CMK (cell line): ENCODE results near the gene ZNF716.
"Not testable (repeated sequence)": the region's sequence is repeated elsewhere in the genome, so short reads cannot be mapped to it uniquely, and the experiment has no call there.

Experiments used
- DNase-seq: peaks from one replicate; pipeline ENCODE4 v3.0.0-alpha.2; 2010; ENCODE audit warnings: low read depth

Gene ZNF716

DNA sequence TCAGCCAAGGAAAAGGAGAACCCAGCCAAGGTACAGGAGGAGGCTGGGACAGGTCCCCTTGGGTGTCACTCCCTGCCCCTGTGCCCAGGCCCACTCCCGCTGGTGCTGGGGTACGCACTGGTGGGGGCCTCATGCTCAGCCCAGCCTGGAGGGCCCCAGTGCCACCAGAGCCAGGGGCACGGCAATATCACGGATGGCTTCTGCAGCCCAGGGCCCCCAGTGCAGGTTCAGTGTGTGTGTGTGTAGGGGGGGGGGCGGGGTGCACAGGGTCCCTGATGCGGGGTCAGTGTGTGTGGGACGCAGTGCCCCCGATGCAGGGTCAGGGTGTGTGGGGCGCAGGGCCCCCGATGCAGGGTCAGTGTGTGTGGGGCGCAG is 23.4 kb upstream of the ZNF716 start:
- DNase-seq: no peak

DNA sequence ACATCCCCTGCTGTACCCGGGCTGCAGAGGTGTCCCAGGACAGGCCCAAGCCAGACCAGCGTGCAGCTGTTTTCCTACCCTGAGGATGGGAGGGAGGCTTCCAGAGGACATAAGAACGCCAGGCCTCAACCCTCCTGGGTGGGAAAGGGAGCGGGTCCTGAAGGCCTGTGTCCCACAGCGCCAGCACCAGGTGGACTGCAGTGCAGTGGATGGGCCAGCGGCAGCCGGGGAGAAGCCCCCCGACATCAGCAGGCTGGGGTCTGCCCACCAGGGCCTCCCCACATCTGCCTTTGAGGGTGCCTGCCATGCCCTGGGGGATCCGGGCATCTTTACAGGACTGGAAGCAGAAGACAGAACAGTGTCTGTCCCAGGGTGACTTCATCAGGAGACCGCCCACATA is 22.8 kb upstream of the ZNF716 start:
- DNase-seq: no peak

DNA sequence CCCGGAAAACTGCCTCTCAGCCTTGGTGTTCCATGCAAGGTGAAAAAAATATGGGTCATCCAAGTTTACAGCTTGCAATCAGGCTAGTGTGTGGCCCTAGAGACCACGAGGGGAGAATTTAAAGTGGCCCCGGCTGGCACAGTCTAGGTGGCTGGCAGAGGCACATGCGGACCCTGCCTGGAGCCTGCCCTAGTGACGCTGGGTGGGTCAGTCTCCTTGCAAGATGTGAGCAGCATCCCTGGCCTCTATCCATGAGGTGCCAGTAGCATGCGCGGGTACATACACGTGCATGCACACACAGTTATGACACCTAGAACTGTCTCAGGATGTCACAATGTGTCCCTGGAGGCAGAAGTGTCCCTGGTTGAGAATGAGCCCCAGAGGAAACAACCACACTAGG is 22.4 kb upstream of the ZNF716 start:
- no peak for DNase-seq

DNA sequence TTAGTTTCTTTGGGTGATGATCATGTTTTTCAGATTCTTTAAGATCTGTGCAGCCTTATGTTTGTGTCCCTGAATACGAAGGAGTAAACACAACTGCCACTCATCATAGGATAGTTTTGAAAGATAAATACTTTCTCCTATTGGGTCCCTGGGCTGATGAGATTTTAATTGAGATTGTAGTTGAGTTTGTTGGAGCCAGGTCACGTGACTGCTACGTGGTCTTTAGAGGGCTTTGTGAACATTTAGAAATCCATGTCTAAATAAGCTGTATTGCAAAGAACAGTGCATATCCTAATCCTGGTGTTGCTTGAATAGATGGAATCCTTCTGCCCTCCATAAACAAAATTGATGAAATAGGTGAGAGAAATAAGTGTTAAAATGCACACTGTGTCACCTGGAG is 17.4 kb upstream of the ZNF716 start:
- DNase-seq: no peak

DNA sequence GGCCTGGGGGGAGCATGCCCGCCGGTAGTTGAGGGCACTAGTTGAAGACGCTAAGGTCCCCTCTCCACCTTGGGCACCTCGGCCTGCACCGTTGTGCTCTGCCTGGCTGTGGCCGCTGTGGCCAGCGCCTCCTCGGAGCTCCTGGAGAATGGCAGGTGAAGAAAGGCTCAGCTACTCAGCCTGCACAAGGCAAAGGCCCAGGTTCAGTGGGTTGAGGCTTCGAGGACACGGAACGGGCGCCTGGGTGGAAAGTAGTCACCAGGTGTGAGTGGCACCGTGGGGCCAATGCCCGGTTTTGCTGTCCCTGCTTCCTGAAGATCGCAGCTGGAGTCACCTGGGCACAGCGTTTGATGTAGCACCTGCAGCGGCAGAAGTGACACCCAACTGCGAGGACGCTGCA is 12.4 kb upstream of the ZNF716 start:
- DNase-seq: no peak

DNA sequence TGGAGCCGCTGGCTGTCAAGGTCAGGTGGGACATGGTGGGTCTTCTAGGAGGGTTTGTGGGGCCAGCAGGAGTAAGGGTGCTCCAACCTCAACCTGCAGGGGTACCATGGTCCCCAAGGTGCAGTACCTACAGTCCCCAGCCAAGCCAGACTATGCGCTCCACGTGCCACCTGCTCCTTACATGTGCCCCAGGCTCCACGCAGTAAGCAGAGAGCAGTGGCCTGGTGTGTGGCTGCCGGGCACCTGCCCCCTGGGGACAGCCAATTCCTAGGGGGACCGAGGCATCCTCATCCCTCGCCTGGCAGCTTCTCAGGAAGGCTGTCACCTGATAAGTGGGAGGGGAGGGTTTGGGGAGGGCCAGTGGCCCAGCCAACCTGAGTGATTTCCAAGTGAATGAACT is 11.7 kb upstream of the ZNF716 start:
- no peak for DNase-seq

DNA sequence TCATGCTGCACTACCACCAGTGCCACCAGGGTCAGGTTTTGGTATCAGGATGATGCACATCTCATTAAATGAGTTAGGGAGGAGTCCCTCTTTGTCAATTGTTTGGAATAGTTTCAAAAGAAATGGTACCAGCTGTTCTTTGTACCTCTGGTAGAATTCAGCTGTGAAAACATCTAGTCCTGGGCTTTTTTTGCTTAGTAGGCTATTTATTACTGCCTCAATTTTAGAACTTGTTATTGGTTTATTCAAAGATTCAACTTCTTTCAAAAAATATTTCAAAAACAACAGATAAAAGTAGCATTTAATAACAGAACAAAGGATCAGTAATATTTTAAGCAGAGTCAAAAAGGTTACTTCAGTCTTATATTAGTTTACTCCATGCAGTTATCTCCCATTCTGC is 6.4 kb upstream of the ZNF716 start:
- DNase-seq: no peak

DNA sequence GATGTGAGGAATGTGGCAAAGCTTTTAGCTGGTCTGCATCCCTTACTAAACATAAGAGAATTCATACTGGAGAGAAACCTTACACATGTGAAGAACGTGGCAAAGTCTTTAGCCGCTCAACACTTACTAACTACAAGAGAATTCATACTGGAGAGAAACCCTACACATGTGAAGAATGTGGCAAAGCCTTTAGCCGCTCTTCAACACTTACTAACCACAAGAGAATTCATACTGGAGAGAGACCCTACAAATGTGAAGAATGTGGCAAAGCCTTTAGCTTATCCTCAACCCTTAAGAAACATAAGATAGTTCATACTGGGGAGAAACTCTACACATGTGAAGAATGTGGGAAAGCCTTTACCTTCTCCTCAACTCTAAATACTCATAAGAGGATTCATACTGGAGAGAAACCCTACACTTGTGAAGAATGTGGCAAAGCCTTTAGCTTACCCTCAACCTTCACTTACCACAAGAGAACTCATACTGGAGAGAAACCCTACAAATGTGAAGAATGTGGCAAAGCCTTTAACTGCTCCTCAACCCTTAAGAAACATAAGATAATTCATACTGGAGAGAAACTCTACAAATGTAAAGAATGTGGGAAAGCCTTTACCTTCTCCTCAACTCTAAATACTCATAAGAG is 19.3 kb downstream of the ZNF716 start:
- not testable (repeated sequence) for DNase-seq

DNA sequence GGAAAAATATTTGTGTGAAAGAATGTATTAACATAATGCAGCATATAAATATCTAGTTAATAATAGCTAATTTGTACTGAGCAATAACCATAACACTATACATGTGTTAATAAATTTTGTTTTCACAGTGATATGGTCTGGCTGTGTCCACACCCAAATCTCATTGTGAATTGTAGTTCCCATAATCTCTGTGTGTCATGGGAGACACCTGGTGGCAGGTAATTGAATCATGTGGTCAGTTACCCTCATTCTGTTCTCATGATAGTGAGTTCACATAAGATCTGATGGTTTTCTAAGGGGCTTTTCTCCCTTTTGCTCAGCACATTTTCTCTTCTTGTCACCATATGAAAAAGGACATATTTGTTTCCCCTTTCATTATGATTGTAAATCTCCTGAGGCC is 30.3 kb downstream of the ZNF716 start:
- not testable (repeated sequence) for DNase-seq

DNA sequence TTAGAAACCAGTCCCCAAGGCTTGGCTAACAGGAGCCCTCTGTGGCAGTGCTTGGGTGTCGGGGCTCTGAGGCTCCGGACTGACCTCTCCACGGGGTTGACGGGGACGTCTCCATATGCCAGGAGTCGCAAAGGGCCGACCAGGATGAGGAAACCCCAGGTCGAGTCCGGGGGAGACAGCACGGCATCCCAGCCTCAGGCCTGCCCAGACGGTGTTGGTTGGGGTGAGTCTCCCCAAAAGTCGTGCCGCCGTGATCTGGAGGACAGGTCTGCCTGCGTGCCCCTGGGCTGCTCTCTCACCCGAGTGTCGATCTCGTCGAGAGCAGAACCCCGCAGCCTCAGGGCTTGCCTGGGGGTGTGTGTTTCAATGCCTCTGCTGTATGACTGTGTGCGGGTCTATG is 35.0 kb downstream of the ZNF716 start:
- DNase-seq: not testable (repeated sequence)

DNA sequence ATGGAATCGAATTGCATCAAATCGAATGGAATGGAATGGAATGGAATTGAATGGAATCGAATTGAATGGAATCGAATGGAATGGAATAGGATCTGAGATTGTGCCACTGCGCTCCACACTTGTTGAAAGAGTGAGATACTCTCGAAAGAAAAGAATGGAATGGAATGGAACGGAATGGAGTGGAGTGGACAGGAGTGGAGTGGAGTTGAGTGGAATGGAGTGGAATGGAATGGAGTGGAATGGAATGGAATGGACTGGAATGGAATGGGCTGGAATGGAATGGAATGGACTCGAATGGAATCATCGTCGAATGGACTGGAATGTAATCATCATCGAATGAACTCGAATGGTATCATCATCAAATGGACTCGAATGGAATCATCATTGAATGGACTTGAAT is 38.0 kb downstream of the ZNF716 start:
- DNase-seq: no peak

DNA sequence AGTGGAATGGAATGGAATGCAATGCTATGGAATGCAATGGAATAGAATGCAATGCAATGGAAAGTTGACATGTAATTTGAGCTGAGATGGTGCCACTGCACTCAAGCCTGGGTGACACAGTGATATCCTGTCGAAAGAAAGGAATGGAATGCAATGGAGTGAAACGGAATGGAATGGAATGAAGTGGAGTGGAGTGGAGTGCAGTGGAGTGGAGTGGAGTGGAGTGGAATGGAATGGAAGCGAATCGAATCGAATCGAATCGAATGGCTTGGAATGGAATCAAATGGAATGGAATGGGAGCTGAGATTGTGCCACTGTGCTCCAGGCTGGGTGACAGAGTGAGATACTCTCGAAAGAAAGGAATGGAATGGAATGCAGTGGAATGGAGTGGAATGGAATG is 45.1 kb downstream of the ZNF716 start:
- not testable (repeated sequence) for DNase-seq

DNA sequence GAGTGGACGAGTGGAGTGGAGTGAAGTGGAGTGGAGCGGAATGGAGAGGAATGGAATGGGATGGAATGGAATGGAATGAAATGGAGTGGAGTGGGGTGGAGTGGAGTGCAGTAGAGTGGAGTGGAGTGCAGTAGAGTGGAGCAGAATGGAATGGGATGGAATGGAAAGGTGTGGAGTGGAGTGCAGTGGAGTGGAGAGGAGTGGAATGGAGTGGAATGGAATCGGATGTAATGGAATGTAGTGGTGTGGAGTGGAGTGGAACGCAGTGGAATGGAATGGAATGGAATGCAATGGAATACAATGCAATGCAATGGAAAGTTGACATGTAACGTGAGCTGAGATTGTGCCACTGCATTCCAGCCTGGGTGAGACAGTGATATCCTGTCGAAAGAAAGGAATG is 46.4 kb downstream of the ZNF716 start:
- DNase-seq: no peak

DNA sequence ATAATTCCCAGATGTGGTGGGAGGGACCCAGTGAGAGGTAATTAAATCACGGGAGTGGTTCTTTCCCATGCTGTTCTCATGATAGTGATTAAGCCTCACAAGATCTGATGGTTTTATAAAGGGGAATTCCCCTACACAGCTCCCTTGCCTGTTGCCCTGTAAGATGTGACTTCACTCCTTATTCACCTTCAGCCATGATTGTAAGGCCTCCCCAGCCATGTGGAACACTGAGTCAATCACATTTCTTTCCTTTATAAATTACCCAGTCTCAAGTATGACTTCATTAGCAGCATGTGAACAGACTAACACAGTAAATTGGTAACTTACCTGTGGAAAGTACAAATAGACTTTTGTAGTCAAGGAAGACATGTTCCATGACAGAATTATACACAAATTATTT is 55.2 kb downstream of the ZNF716 start:
- no peak for DNase-seq
